GM20000 (cell line): ENCODE measurements around the gene TMEM238.
"Not testable (repeated sequence)": the region's sequence is repeated elsewhere in the genome, so short reads cannot be mapped to it uniquely, and the experiment has no call there.

Experiments used
- DNase-seq: peaks from one replicate; pipeline ENCODE4 v3.0.0; 2012; ENCODE audit warnings: low spot score
- TF ChIP-seq, protein P1 (sequence below): IDR thresholded peaks from 2 replicates; pipeline ENCODE4 v1.5.1; 2012; ENCODE audit warnings: mild to moderate bottlenecking, control low read depth; ENCODE audit errors: extremely low read depth, missing control alignments

TMEM238 gene

DNA sequence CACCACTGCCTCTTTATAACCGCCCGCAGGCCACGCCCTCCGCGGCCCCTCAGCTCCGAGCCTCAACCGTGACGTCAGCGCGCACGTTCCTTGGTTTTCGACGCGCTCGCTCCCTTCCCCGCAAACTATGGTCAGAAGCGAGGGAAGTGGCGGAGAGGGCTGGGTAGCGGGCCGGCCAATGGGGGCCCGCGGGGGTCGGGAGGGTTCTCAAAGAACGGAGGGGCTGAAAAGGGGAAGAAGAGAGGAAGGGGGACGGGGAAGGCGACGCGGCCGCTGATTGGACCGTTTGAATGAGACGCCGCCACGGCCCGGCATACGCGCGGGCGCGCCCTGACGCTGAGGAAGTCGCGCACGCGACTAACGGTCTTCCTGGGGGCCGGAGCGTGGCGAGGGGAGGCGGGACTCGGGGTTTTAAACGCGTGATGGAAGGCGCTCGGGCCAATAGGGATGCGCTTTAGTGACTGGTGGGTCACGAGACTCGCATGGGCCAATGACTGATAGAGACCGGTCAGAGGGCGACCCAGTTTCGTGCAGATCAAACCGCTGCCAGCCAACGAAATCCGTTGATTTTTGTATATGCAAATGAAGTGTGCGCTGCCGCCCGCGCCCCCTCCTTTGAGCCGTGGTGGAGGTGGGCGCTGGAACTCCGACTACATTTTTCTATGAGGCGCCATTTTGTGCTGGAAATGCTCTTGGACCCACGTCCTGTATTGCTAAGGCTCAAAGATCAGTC, 23.9 kb upstream of the TMEM238 start:
- peak; percentile 99 for DNase-seq
- TF ChIP-seq, protein P1, sequence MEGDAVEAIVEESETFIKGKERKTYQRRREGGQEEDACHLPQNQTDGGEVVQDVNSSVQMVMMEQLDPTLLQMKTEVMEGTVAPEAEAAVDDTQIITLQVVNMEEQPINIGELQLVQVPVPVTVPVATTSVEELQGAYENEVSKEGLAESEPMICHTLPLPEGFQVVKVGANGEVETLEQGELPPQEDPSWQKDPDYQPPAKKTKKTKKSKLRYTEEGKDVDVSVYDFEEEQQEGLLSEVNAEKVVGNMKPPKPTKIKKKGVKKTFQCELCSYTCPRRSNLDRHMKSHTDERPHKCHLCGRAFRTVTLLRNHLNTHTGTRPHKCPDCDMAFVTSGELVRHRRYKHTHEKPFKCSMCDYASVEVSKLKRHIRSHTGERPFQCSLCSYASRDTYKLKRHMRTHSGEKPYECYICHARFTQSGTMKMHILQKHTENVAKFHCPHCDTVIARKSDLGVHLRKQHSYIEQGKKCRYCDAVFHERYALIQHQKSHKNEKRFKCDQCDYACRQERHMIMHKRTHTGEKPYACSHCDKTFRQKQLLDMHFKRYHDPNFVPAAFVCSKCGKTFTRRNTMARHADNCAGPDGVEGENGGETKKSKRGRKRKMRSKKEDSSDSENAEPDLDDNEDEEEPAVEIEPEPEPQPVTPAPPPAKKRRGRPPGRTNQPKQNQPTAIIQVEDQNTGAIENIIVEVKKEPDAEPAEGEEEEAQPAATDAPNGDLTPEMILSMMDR, result no peak

DNA sequence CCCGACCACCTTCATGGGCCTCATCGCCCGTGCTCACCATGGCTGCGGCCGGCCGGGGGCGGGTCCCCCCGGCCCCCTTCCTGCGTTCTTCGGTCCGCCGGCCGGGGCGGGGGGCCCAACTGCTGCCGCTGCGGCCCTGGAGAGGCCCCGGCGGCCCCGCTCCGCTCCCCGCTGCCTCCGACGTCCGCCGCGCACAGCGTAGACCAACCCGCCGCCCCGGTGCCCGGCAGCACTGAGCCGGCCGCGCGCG, 23.4 kb upstream of the TMEM238 start, which contains the start of gene UBE2S:
Gene UBE2S (minus strand): TSS at position 239 of the 250 bp plus-strand sequence. CDS start 199 bp downstream, at position 40.
- not testable (repeated sequence) for DNase-seq

DNA sequence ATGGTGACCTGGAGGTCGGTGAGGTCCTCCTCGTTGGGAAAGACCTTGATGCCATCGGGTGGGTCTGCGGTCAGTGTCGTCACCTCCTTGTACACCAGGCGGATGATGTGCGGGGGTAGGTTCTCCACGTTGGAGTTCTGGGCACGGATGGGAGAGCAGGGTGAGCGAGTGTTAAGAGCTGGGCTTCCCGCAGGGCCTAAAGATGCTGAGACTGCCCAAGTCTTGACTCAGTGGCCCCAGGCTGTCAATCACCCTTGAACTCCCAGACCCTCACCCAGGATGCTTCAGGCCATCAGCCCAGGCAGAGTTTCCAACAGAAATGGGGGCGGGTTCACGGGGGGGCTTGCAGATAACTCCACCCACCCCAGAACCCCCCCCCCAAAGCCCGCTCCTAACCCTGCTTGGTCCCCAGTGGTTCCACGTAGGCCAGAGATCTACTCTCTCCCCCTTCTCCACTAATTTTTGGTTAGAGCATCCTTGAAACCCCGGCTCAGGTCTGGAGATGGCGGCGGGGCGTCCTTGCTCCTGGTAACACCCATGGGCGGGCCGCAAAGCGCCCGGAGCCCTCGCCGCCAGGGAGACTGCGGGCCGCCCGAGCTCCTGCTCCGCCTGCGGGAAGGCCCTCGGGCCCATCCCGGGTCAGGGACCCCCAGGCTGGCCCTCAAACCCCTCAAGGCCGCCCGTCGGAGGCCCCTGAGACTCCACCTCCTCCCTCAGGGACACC, 22.9 kb upstream of the TMEM238 start:
- TF ChIP-seq, protein P1, result no peak
- peak; percentile 66 for DNase-seq

DNA sequence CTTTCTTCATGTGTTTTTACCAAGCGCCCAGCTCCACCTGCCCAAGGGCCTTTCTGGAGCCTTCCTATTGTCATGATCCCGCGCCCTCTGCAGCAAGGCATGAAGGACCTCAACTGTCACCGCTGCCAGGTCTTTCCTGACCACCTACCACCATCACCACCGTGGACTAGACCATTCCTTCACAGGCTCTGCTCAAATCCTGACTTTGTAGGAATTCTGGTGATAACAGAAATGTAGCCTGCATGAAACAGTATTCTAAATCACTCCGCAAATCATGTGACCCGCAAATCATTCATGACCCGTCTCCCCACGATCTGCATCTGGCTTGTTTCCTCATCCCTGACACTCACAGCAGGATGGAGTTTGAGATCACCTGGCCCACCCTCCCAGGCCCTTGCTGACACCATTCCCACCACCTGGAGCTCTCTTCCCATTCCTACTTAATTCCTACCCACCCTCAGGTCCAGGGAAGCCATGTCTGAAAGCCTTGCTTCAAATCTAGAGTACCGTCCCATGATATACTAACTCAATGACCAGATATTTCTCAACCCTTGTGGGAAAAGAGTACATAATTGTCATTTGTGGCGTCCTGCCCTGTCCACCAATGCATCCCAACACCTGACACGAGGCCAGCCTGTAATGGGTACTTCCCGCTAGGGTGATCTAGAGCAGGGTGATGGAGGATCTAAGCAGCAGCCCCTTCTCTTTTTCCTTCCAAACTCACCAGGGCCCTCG, 22.2 kb upstream of the TMEM238 start:
- TF ChIP-seq, protein P1, result no peak

DNA sequence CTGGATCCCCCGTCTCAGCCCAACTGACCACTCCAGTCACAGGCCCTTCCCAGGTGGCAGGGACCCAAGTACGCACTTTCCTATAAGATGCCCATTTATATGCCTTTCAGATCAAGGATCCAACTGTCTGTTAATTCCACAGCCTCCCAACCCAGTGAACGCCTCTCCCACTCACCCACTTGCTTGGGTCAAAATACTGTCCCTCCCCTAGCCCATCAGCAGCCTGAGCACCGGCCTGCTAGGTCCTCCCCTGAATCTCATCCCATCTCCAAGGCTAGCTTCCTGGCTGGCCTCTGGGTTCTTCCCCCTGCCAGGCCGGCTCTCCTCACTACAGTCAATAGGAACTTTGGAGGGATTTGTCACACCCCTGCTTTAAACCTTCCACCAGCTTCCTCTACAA, 21.5 kb upstream of the TMEM238 start:
- DNase-seq, result no peak
- TF ChIP-seq, protein P1, result no peak

More for the DNA sequence above, 22.2 kb upstream of the TMEM238 start:
- DNase-seq, result no peak

DNA sequence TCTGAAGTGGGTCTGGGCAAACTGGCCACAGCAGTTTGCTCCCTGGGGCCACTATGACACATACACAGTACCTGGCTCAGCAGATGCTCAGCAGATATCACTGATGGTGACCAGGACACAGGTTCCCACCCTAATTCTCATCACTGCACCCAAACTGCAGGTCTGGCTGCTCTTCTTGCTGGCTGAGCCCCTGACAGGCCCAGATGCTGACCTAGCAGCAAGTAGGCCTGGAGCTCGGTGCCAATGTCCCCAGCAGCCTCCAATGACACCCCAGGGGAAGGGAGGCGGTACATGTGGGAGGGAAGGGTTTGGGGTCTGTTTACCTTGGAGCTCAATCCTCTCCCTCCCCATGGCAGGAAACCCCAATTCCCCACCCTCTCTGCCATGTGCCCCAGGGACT, 18.4 kb upstream of the TMEM238 start:
- TF ChIP-seq, protein P1, result no peak
- DNase-seq, result no peak

DNA sequence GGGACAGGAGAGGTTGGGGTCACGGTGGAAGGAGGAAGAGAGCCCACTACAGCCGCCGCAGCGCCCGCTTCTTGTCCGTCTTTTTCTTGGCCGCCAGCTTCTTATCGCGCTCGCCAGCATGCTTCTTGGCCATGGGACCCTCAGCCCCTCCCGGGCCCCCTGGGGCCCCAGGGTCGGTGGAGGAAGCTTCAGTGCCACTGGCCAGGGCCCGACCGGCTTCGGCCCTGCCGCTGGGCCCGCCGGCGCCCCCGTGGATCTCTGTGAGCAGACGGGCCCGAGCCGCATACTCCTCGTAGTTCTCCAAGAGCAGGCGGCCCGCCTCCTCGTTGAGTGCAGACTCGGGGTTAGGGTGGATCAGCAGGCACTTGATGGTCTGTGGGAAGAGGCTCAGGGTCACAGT, 17.3 kb upstream of the TMEM238 start:
- not testable (repeated sequence) for DNase-seq

DNA sequence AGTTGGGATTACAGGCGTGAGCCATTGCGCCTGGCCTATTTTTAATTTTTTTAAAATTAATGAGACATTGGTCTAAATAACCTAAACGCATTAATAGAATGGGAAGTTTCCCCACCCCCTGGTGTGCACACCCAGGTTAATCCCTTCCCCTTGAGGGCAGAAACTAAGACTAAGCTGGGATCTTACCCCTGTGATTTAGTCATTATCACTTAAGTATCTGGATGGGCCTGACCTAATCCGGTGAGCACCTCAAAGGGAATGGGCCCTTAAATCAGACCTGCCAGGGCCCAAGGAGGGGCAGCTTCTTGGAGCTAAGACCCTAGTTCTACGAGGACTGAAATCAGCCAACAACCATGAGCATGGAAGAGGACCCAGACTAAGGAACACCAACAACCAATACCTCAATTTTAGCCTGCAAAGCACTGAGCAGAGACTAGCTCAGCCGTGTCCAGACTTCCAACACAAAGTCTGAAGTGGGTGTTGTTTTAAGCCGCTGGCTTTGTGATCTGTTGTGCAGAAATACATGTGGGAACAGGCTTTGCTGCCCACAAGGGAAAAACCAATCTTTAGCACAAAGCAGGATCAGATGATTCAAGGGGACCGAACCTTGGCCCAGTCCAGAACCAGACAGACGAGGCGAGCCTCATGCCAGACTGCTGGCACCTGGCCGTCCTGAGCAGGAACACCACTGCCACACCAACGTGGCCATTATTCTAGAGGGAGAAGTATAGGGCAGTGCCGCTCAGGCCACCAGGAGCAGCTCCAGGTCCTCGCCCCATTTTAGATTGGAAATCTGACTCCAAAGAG, 16.4 kb upstream of the TMEM238 start:
- no peak for DNase-seq
- TF ChIP-seq, protein P1, result no peak
